SJCRH30 (cell line): ENCODE results near the gene SLC30A7. TPM values are rescaled to one million over a fixed set of nuclear protein-coding genes. Genes with fewer than 3 reads are reported as not detected.

Experiments used
- DNase-seq, 2 experiments: peaks; one replicate each; pipeline ENCODE4 v3.0.0-alpha.2; 2015 to 2020
- H3K27ac ChIP-seq: fragments of 250-450 bp; sonication (Bioruptor Pico); 2 replicates; pipeline ENCODE4 v1.5.1; 2020; ENCODE audit warnings: mild to moderate bottlenecking, moderate library complexity
- H3K27me3 ChIP-seq: fragments of 250-450 bp; sonication (Bioruptor Pico); 2 replicates; pipeline ENCODE4 v1.5.1; 2020; ENCODE audit warnings: mild to moderate bottlenecking, moderate library complexity
- H3K36me3 ChIP-seq: fragments of 250-450 bp; sonication (Bioruptor Pico); 2 replicates; pipeline ENCODE4 v1.5.1; 2020; ENCODE audit warnings: mild to moderate bottlenecking, moderate library complexity
- H3K4me1 ChIP-seq: fragments of 250-450 bp; sonication (Bioruptor Pico); 2 replicates; pipeline ENCODE4 v1.5.1; 2020; ENCODE audit warnings: mild to moderate bottlenecking, moderate library complexity
- H3K4me3 ChIP-seq: fragments of 250-450 bp; sonication (Bioruptor Pico); 2 replicates; pipeline ENCODE4 v1.5.1; 2020; ENCODE audit warnings: mild to moderate bottlenecking, moderate library complexity
- H3K9me3 ChIP-seq: fragments of 250-450 bp; sonication (Bioruptor Pico); replicated peaks from 2 replicates; pipeline ENCODE4 v1.5.1; 2020; ENCODE audit warnings: mild to moderate bottlenecking, moderate library complexity
- total RNA-seq: library from RNA; depleted of rRNA; stranded (reverse); fragments of >200 nt; shearing (Covaris generic); gene quantifications from 2 replicates; pipeline ENCODE4 v1.2.3, GENCODE V29; 2014

SLC30A7 gene
- total RNA-seq, 1 experiment from 2014 or later, result 28.8 TPM

GRCh38 chr1:100959502-100960060 lies 63.7 kb downstream of the SLC30A7 start:
- Histone ChIP-seq H3K27ac (no peak overlapping the region), H3K4me3 (no peak overlapping the region), H3K27me3 (no peaks in the 10 kb centered on the region), H3K36me3 (peaks cover 20% of the 10 kb centered on the region), H3K4me1 (no peaks in the 10 kb centered on the region), H3K9me3 (no peaks in the 10 kb centered on the region)
- no peak for DNase-seq

DNA sequence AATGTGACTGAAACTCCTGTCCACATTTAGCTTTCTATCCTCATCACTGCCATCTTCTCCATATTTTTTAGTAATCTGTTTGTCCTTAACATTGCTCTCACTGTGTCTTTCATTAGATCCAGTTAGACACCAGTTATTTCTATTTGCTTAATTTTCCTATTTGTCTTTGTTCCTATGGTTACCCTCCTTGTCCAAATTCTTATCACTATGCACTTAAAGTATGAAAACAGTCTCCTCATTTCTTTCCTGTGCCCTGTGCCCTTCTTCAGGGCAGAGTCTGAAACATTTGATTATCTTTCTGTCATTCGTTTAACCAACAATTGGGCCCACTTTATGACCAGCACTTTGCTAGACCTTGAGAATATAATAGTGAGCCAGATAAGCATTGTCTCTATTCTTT lies 64.2 kb downstream of the SLC30A7 start:
- H3K9me3 ChIP-seq, result no peaks in the 10 kb centered on the region
- H3K27ac ChIP-seq, result no peak overlapping the region
- no peaks in the 10 kb centered on the region for H3K27me3 ChIP-seq
- DNase-seq, result no peak
- peaks cover 20% of the 10 kb centered on the region for H3K36me3 ChIP-seq
- H3K4me1 ChIP-seq, result no peaks in the 10 kb centered on the region
- no peak overlapping the region for H3K4me3 ChIP-seq

GRCh38 chr1:100968621-100969020 lies 72.7 kb downstream of the SLC30A7 start:
- Histone ChIP-seq H3K9me3 (no peaks in the 10 kb centered on the region), H3K4me1 (peaks cover 40% of the 10 kb centered on the region), H3K4me3 (no peak overlapping the region), H3K27ac (peak overlapping the region; percentile 69), H3K36me3 (peaks cover 29% of the 10 kb centered on the region), H3K27me3 (no peaks in the 10 kb centered on the region)
- peak in 1 of 2 experiments; percentile 26 for DNase-seq

DNA sequence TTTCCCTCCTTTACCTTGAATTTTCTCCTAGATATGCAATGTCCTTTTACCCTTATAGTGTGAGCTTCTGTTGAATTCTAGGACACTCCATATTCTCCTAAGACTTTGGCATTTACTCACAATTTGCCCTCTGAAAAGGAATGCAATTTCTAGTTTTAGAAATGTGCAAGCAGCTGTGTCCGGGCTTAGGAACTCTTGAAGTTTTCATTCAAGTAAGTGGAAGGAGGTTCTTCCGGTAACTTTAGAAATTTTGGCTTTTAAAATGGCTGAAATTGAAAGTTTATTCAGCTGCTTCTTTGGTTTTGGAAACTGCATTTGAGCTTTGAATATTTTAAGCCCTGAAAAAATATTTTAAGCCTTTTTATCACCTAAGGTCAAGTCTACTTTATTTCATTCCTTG lies 73.4 kb downstream of the SLC30A7 start:
- Histone ChIP-seq H3K27me3 (no peaks in the 10 kb centered on the region), H3K4me3 (no peak overlapping the region), H3K36me3 (peaks cover 25% of the 10 kb centered on the region), H3K9me3 (no peaks in the 10 kb centered on the region), H3K4me1 (peaks cover 40% of the 10 kb centered on the region), H3K27ac (peak overlapping the region; percentile 69)
- peak; percentile 62 to 91 for DNase-seq

- peaks cover 40% of the 10 kb centered on the region for H3K4me1 ChIP-seq
- DNase-seq, result no peak
- peaks cover 24% of the 10 kb centered on the region for H3K36me3 ChIP-seq
- H3K4me3 ChIP-seq, result no peak overlapping the region
- no peak overlapping the region for H3K27ac ChIP-seq
- H3K27me3 ChIP-seq, result no peaks in the 10 kb centered on the region
- H3K9me3 ChIP-seq, result no peaks in the 10 kb centered on the region
Observed at GRCh38 chr1:100971021-100971420, 75.1 kb downstream of the SLC30A7 start.

GRCh38 chr1:100972185-100972584 lies 76.3 kb downstream of the SLC30A7 start:
- Histone ChIP-seq H3K36me3 (peaks cover 15% of the 10 kb centered on the region), H3K27ac (no peak overlapping the region), H3K4me3 (no peak overlapping the region), H3K4me1 (peaks cover 40% of the 10 kb centered on the region), H3K27me3 (no peaks in the 10 kb centered on the region), H3K9me3 (no peaks in the 10 kb centered on the region)
- no peak for DNase-seq

GRCh38 chr1:100976936-100977335 lies 81.0 kb downstream of the SLC30A7 start:
- no peak for DNase-seq
- no peaks in the 10 kb centered on the region for H3K9me3 ChIP-seq
- no peaks in the 10 kb centered on the region for H3K27me3 ChIP-seq
- peaks cover 24% of the 10 kb centered on the region for H3K4me1 ChIP-seq
- peaks cover 22% of the 10 kb centered on the region for H3K36me3 ChIP-seq
- H3K4me3 ChIP-seq, result no peak overlapping the region
- H3K27ac ChIP-seq, result no peak overlapping the region

GRCh38 chr1:100979631-100980030 lies 83.7 kb downstream of the SLC30A7 start:
- Histone ChIP-seq H3K27me3 (no peaks in the 10 kb centered on the region), H3K4me3 (no peak overlapping the region), H3K9me3 (no peaks in the 10 kb centered on the region), H3K27ac (peak overlapping the region; percentile 39), H3K4me1 (peaks cover 27% of the 10 kb centered on the region), H3K36me3 (peaks cover 25% of the 10 kb centered on the region)
- peak in 1 of 2 experiments; percentile 72 for DNase-seq

GRCh38 chr1:100982793-100983192 lies 86.9 kb downstream of the SLC30A7 start:
- no peaks in the 10 kb centered on the region for H3K9me3 ChIP-seq
- no peaks in the 10 kb centered on the region for H3K27me3 ChIP-seq
- DNase-seq, result no peak
- no peak overlapping the region for H3K27ac ChIP-seq
- H3K4me1 ChIP-seq, result peaks cover 34% of the 10 kb centered on the region
- H3K4me3 ChIP-seq, result no peak overlapping the region
- H3K36me3 ChIP-seq, result peaks cover 18% of the 10 kb centered on the region

DNA sequence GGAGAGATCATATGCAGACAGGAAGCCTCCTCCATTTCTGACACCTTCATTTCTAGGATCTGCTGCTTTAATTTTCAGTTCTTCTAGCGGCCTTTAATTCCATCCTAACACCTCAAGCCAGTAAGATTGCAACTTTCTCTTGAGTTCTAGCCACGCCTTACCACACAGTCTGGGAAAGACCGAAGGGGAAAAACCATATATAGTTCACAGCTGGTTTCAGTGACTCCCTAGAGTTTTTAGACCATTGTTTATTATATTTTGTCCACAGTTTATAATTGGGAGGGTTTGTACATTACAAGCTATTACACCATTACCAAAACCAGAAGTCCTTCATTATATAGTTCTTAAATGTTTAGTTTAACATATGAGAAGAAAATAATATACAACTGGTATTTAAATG lies 92.2 kb downstream of the SLC30A7 start:
- Histone ChIP-seq H3K27ac (no peak overlapping the region), H3K9me3 (no peaks in the 10 kb centered on the region), H3K4me1 (peaks cover 32% of the 10 kb centered on the region), H3K4me3 (no peak overlapping the region), H3K27me3 (no peaks in the 10 kb centered on the region), H3K36me3 (peaks cover 19% of the 10 kb centered on the region)
- no peak for DNase-seq

- Histone ChIP-seq H3K36me3 (peaks cover 19% of the 10 kb centered on the region), H3K9me3 (no peaks in the 10 kb centered on the region), H3K27ac (peak overlapping the region; percentile 21; the same call in 1 of the 2 replicates), H3K27me3 (no peaks in the 10 kb centered on the region), H3K4me3 (no peak overlapping the region), H3K4me1 (peaks cover 26% of the 10 kb centered on the region)
- DNase-seq, result peak; percentile 21 to 60
Observed at GRCh38 chr1:100989306-100990077, 93.6 kb downstream of the SLC30A7 start.

- H3K4me1 ChIP-seq, result peaks cover 16% of the 10 kb centered on the region
- peak in 1 of 2 experiments; percentile 39 for DNase-seq
- H3K27ac ChIP-seq, result peak overlapping the region; percentile 47
- peaks cover 18% of the 10 kb centered on the region for H3K36me3 ChIP-seq
- H3K27me3 ChIP-seq, result no peaks in the 10 kb centered on the region
- no peaks in the 10 kb centered on the region for H3K9me3 ChIP-seq
- H3K4me3 ChIP-seq, result no peak overlapping the region
Observed at GRCh38 chr1:100995198-100995988, 99.5 kb downstream of the SLC30A7 start.

DNA sequence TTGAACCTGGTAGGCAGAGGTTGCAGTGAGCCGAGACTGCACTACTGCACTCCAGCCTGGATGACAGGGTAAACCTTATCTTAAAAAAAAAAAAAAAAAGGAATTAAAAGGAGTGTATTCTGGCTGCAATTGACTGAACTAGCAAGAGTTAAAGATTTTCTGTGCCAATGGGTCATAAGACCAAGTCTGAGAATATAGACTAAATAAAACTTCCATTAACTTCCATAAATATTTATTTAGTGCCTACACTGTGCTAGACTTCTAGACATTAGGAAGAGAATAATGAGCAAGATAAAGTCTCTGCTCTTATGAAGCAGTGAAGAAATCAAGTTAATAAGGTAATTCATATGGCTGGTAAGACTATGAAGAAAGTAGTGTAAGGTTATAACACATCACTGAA lies 102.5 kb downstream of the SLC30A7 start:
- peaks cover 16% of the 10 kb centered on the region for H3K36me3 ChIP-seq
- H3K27me3 ChIP-seq, result no peaks in the 10 kb centered on the region
- no peak overlapping the region for H3K27ac ChIP-seq
- H3K4me1 ChIP-seq, result peaks cover 31% of the 10 kb centered on the region
- no peak overlapping the region for H3K4me3 ChIP-seq
- no peaks in the 10 kb centered on the region for H3K9me3 ChIP-seq
- DNase-seq, result no peak

DNA sequence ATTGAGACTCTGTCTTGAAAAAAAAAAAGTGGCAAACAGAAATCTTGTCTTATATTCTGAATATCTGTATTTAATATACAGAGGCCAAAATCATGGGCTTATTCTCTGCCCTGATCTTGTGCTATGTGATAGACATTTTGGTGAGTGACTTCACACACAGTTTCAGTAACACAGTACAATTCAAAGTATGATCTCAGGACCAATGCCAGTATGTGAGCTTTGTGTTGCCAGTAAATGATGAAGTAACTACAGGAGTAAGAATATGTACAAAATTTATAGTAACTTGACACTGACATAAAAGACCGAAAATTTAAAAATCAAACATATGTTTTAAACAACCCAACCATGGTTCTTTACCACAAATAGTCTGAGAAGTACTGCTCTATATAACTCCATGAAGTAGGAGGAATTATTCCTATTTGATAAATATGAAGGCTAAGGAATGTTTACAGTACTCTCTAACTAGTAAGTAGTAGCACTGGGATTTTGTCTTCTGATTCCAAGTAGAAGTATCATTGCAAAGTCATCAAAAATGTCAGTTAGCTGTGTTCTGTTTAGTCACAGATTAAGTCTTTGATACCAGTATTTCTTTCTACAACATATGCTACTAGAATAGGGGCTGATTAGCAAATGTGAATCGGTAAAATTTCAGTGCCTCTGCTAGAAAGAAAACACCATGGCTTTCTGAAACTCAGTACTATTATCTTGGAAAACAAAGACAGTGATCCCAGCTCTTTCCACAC lies 104.4 kb downstream of the SLC30A7 start:
- DNase-seq, result no peak
- Histone ChIP-seq H3K4me1 (peaks cover 25% of the 10 kb centered on the region), H3K27ac (no peak overlapping the region)

More for the DNA sequence above, 104.4 kb downstream of the SLC30A7 start:
- peaks cover 14% of the 10 kb centered on the region for H3K36me3 ChIP-seq
- no peak overlapping the region for H3K4me3 ChIP-seq
- no peaks in the 10 kb centered on the region for H3K9me3 ChIP-seq
- no peaks in the 10 kb centered on the region for H3K27me3 ChIP-seq
